ENCODE measurements around the gene CCDC83.
"Not testable (repeated sequence)": the region's sequence is repeated elsewhere in the genome, so short reads cannot be mapped to it uniquely, and the experiment has no call there.

The CCDC83 gene

DNA sequence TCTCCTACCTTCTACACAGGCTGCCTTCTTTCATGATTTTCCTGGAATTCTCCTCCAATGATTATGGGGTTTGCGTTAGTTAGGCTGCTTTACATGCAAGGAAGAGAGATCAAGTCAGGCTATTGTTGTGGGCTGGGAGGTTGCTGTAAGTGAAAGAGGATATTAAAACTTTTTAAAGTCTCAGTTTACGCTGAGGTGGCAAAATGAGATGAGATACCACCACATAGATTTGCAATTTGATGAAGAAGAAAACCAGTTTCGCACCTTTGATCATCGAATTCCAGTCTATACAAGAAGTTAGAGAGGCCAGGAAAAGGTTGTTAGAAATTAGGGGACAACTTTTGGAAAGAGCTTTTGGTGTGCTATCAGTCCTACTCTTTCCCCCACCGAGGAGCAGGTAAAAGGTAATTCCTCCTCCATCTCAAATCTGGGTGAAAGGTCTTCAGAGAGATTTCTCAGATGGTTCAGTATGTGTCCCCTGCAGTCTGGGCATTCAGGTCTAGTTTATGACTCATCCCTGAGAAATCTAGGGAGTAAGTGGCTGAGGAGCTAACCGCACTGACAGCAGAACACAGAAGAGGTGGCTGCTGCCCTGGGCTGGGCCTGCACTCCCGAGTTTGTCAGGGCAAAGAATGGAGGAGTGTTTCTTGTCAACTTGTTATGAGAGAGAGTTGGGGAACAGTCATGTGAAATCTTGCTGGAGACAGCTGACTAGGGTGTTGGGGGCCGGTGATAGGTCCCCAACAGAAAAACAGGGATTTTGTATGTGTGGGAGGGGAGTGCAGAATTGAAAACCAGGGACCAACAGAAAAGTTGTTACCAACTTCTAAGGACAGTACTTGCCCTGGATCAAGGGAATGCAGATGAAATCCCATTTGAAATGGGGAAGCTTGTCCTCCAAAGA lies 34.7 kb downstream of the CCDC83 start:
- DNase-seq, result no peak

GRCh38 chr11:85893395-85893794 lies 38.2 kb downstream of the CCDC83 start:
- DNase-seq, result no peak

DNA sequence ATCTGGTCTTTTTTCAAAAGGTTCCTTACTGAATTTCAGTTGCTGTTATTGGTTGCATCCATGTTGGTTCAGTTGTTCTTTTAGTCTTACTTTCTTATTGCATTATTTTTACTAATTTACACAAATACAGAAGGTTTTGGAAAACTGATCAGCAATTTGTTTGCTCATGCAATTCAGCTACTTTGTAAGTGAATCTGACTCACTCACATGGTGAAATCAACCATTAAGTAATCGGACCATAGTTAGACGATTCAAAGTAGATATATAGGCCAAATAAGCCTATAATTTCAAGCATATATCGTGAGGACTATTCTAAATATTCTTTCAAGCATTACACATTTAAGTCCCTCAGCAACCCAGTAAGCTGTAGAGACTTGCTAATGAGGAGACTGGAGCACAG lies 41.7 kb downstream of the CCDC83 start:
- DNase-seq, result no peak

DNA sequence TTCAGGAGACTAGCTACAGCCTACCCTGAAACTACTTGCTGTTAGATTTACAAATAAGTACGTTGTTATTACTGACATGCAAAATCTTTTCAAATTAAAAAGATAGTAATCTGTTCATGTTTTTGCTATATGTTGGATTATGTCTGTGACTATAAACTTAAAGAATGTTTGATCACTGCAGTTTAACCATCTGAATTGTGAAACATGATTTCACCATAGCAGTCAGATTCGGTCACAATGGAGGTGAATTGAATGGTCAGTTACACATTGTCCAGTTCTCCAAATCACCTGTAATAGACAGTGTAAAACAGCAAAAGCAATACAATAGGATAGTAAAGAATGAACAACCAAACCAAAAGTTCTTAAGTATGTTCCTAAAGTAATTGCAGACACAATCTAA lies 43.3 kb downstream of the CCDC83 start:
- DNase-seq, result no peak

DNA sequence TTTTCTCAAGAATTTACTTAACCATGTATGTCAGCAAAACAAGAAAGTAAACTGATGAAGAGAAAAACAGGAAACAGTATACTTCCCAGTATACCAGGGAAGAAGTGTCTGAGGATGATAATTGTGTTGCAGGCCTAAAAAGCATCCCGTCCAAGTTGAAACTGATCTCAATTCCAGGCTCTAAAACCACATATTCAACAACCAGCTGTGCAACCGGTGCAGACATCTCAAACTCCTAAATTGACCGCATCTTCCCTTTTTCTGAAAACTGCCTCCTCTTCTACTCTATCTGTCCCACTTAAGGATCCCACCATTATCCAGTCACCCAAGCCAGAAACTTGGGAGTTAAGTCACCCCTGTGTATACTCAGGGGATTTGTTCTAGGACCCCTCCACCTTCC lies 47.2 kb downstream of the CCDC83 start:
- DNase-seq, result no peak

DNA sequence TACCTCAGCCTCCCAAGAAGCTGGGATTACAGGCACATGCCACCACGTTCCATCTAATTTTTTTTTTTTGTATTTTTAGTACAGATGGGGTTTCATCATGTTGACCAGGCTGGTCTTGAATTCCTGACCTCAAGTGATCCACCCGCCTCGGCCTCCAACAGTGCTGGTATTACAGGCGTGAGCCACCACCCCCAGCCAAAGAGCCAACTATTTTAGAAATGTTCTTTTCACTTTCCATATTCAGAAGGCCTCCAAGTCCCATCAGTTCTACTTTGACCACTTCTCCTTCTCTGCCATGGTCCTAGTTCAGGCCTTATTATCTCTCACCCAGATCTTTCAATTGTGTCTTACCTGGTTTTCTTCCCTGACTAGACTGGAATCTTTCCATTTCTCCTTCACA lies 48.2 kb downstream of the CCDC83 start:
- DNase-seq, result no peak

- DNase-seq, result no peak
These were observed 48.6 kb downstream of the CCDC83 start for GRCh38 chr11:85903811-85904210.

DNA sequence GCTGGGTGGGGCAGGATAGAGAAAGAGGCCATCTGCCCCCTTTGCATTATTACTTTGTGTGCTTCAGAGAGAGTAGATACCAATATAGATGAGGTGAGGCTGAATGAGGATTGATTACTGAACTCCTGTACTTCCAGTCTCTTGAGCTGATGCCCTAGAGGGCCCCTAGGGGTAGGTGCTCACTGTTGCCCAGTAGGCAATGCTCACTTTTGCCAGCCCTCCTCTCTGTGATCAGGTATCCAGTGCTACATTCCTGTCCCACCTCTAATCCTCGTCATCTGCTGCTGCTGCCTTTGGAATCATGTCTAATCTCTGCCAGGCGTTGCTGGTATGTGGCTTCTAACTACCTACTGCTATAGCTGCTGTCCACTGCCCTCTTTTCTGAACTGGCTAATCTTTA lies 57.2 kb downstream of the CCDC83 start:
- no peak for DNase-seq

- DNase-seq, result no peak
These were observed 58.3 kb downstream of the CCDC83 start for GRCh38 chr11:85913513-85913912.

GRCh38 chr11:85914425-85914824 lies 59.2 kb downstream of the CCDC83 start:
- DNase-seq, result no peak

DNA sequence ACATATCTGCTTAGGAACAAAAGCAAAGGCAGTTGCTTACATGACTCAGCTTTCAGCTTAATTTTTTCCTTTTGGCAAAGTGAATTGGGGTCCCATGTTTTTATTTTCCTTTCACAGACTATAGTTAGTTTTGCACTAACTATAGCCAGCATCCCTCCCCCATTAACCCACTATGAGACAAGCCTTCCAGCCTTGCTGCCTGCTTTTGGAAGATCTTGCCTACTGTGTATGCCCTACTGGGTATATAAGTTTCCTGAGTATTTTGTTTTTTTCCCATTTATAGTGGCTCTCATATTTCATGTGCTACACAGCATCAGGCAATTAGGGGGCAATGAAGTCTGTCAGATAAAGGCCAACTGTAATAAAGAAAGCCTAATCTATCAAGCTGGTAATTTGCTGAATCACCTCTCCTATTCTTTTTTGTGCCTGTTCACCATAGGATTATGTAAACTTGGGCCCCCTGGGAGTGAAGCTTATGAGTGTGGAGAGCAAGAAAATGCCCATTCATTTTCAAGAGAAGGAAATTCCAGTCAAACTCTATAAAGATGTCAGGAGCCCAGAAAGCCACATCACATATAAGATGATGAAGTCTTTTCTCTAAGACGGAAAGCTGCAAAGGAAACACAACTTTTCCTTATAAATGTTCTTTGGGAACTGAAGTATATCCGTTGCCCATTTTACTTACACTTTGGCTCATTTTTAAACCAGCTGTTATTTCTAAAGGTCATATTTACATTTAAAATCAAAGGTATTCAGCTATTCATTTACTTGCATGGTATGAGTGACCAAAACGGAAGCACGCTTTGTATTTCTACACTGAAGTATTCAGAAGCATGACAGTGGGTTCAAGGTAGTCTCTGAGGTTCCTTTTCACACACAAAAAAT lies 64.0 kb downstream of the CCDC83 start:
- no peak for DNase-seq

- DNase-seq, result no peak
These were observed 67.2 kb downstream of the CCDC83 start for GRCh38 chr11:85922367-85922766.

GRCh38 chr11:85923455-85923854 lies 68.3 kb downstream of the CCDC83 start:
- DNase-seq, result no peak

- DNase-seq, result not testable (repeated sequence)
These were observed 71.6 kb downstream of the CCDC83 start for GRCh38 chr11:85926653-85927214.

DNA sequence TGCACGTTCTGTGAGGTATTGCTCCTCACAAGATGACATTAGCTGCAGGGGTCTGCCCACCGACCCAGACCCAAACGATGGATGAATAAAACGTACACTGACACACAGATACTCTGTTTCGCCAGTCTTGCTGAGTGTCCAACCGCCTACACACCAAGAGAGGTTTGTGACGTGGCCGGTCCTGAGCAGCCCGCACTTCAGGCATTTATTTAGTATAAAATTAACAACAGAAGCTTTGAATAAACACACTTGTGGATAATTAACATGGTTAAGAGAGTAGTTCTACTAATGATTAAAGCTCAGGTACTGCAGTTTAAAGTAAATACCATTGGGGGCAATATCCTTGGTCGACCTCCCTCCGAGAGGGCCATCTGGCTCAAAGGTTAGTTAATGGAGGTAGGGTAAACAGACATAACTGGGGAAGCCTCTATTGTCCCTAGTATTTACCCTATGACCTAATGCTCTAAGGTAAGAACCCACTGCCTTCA lies 75.7 kb downstream of the CCDC83 start:
- no peak for DNase-seq

- no peak for DNase-seq
These were observed 79.5 kb downstream of the CCDC83 start for GRCh38 chr11:85934596-85935169.

DNA sequence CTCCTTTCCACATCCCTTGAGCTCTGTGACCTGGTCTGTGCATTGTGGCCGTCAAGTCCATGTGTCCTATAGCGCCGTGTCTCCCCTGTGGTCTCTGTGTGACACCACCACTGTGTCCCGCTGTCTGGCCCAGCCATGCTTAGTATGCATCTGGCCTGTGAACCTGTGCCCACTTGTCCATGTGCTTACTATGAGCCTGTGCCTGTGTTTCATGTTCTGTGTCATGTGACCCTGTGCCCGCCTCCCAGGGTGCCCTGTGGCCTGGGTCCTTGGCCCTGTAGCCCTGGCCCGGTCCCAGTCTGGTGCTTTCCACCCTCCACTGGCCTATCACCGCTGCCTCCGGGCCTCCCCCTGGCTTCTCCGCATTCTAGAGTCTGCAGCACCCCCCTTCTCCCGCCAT lies 80.6 kb downstream of the CCDC83 start:
- DNase-seq, result no peak

- DNase-seq, result no peak
These were observed 82.7 kb downstream of the CCDC83 start for GRCh38 chr11:85937835-85938234.

DNA sequence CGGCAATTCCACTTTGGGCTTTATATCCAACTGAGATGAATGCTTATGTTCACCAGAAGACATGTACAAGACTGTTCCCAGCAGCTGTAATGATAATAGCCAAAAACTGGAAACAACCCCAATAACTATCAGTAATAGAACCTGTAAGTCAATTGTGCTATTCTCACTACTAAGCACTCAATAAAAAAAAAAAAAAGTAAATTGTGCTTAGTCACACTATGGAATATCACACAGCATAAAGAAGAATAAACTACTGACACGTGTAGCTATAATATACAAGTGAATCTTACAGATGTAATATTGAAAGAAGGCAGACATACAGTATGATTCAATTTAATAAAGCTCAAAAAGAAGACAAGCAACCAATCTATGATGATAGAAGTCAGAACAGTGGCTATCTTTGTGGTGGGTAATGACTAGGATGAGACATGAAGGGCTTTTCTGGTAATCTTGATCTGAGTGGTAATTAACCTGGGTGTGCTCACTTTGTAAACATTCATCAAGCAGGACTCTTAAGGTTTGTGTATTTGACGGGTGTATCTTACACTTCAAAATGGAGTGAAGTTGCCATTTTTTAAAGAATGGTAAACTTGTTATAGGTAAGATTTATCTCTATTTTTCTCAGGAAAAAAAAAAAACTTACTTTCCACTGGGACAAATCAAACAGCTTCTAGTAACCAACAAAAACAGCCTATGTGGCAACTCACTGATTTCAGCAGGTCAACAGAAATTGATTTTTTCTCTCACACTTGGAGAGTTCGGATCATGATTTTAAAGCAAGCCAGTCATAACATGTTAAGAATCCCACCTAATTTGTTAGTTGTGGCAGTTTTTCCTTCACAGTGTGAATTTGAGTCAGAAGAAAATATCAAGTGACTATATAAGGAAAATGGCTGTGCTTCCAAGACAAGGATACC lies 84.2 kb downstream of the CCDC83 start:
- no peak for DNase-seq

GRCh38 chr11:85941380-85941973 lies 86.3 kb downstream of the CCDC83 start:
- no peak for DNase-seq

DNA sequence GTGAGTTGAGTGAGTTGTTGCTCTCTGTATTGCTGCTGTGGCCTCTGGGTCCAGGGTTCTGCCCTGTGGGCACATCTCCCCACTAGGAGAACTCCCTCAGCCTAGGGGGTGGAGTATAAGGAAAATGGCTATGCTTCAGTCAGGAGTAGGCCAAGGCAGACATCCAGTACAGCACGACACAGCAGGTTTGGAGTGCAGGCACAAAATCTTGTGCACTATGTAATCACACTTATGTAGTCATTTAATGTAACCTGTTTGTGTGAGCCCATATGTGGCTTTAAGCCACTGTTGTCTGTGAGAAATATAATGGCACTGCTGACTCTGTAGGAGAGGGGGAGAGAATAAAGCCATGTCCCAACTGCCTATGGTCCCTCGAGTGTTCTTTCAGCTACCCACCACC lies 90.1 kb downstream of the CCDC83 start:
- DNase-seq, result no peak
